Activated T-cell treated with anti-CD3 and anti-CD28 coated beads, Interleukin-2, amount 50 U/mL, for 4 hours (primary cell): ENCODE measurements around the gene VAV2. TPM values are rescaled to one million over a fixed set of nuclear protein-coding genes. Genes with fewer than 3 reads are reported as not detected.

Experiments
- ATAC-seq, 2 donors: fragments of 200-7000 bp; cut with Tn5 transposase; one replicate each; pipeline ENCODE4 v1.10.0; 2021
- DNase-seq: peaks from one replicate; pipeline ENCODE4 v3.0.0-alpha.2; 2020
- H3K27me3 Mint-ChIP-seq: one replicate; pipeline ENCODE4 v1.8.0; 2021; ENCODE audit warnings: low read depth, mixed read lengths
- H3K36me3 Mint-ChIP-seq: one replicate; pipeline ENCODE4 v1.8.0; 2022; ENCODE audit warnings: mixed read lengths; ENCODE audit not compliant: insufficient read depth
- H3K4me1 Mint-ChIP-seq: one replicate; pipeline ENCODE4 v1.8.0; 2021; ENCODE audit warnings: low read depth, mixed read lengths
- H3K4me3 Mint-ChIP-seq: one replicate; pipeline ENCODE4 v1.8.0; 2021; ENCODE audit warnings: mild to moderate bottlenecking, moderate library complexity, mixed read lengths
- H3K9me3 Mint-ChIP-seq: one replicate; pipeline ENCODE4 v1.8.0; 2021; ENCODE audit warnings: mixed read lengths
- total RNA-seq, 3 donors: library from RNA; stranded (reverse); gene quantifications; one replicate each; pipeline ENCODE4 v1.2.1, GENCODE V29; 2021

VAV2 gene
- total RNA-seq, 3 donors from 2014 or later: 2.7 to 3.7 (median 3.2) TPM

DNA sequence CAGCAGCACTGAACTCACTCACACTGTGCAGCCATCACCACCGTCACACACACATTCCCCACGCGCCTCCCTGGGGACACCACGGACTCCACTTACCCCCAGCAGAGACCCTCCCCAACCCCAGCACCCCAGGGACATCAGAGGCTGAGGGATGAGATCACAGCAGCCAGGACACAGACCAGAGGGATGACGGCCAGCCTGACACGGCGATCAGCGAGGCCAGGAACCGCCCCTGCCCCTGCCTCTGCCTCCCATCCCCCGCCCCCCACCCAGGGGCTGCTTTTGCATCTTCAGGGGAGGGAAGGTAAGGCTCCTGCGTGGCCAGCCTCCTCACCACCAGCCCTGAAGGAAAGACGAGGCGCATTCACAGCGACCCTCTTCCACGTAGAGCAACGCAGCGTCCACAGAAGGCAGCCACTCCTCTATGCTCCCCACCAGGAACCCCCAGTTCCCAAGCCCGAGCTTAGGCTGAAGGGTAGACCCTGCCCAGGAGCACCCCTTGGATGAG lies 104.5 kb downstream of the VAV2 start:
- DNase-seq (no peak), ATAC-seq (no peak)
- Mint-ChIP-seq H3K4me1 (no peaks in the 10 kb centered on the region), H3K36me3 (no peaks in the 10 kb centered on the region), H3K27me3 (no peaks in the 10 kb centered on the region), H3K4me3 (no peak overlapping the region), H3K9me3 (no peaks in the 10 kb centered on the region)

DNA sequence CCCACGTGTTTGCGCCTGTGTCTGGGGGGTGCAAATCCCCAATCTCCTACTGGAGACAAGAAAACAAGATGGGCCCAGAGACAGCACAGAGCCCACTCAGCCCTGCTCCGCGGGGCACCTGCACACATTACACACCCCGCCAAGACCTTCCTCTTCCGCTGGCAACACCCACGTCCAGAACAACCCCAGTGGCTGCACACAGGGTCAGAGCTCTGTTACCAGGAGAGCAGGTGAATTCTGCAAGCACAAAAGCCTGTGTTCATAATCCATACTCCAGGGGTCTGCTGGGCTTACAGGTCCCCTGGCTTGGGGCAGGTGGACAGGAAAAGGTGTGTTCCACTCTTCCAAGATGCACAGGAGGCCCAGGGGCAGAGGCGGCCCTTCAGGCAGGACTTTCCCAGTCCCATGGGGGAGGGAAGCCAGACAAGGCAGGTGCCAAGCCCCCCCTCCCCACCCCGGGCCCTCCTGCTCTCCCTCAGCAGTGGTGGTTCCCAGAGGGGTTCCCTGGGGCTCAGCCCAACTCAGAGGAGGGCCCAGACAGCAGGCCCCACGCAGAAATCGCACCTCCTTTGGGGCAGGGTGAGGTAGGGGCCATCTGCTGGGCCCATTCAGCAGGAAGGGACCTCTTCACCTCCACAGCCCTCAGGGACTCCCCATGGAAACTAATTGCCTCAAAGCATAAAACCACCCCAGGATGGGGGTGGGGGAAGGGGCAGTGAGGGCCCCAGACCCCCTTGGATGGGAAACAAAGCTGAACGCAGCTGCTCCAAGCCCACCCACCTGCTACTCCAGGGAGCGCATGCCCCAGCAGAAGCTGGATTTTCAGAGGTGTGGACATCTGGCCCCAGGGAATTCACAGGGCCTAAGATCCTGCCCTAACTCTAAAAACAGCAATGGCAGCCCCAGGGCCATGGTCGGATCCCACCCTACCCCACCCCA lies 105.3 kb downstream of the VAV2 start:
- no peaks in the 10 kb centered on the region for H3K9me3 Mint-ChIP-seq
- ATAC-seq: no peak
- no peak for DNase-seq
- no peaks in the 10 kb centered on the region for H3K36me3 Mint-ChIP-seq
- H3K27me3 Mint-ChIP-seq: no peaks in the 10 kb centered on the region
- H3K4me3 Mint-ChIP-seq: no peak overlapping the region
- H3K4me1 Mint-ChIP-seq: no peaks in the 10 kb centered on the region

- ATAC-seq: no peak
- no peak for DNase-seq
- Mint-ChIP-seq H3K4me3 (no peak overlapping the region), H3K27me3 (no peaks in the 10 kb centered on the region), H3K4me1 (no peaks in the 10 kb centered on the region), H3K9me3 (no peaks in the 10 kb centered on the region), H3K36me3 (no peaks in the 10 kb centered on the region)
These were observed 107.0 kb downstream of the VAV2 start for GRCh38 chr9:133884907-133885744.

GRCh38 chr9:133882849-133883755 lies 109.0 kb downstream of the VAV2 start:
- no peak for DNase-seq
- Mint-ChIP-seq H3K4me1 (no peaks in the 10 kb centered on the region), H3K27me3 (no peaks in the 10 kb centered on the region), H3K9me3 (no peaks in the 10 kb centered on the region), H3K36me3 (no peaks in the 10 kb centered on the region), H3K4me3 (no peak overlapping the region)
- no peak for ATAC-seq

- no peaks in the 10 kb centered on the region for H3K36me3 Mint-ChIP-seq
- DNase-seq: no peak
- H3K27me3 Mint-ChIP-seq: no peaks in the 10 kb centered on the region
- no peaks in the 10 kb centered on the region for H3K9me3 Mint-ChIP-seq
- no peak for ATAC-seq
- no peaks in the 10 kb centered on the region for H3K4me1 Mint-ChIP-seq
- H3K4me3 Mint-ChIP-seq: no peak overlapping the region
These were observed 110.3 kb downstream of the VAV2 start for GRCh38 chr9:133881671-133882381.

GRCh38 chr9:133880851-133881661 lies 111.1 kb downstream of the VAV2 start:
- Mint-ChIP-seq H3K4me1 (no peaks in the 10 kb centered on the region), H3K9me3 (no peaks in the 10 kb centered on the region), H3K36me3 (no peaks in the 10 kb centered on the region), H3K4me3 (no peak overlapping the region), H3K27me3 (no peaks in the 10 kb centered on the region)
- no peak for DNase-seq
- ATAC-seq: no peak

- ATAC-seq (no peak), DNase-seq (no peak)
- Mint-ChIP-seq H3K4me1 (no peaks in the 10 kb centered on the region), H3K9me3 (no peaks in the 10 kb centered on the region), H3K27me3 (no peaks in the 10 kb centered on the region), H3K36me3 (no peaks in the 10 kb centered on the region), H3K4me3 (no peak overlapping the region)
These were observed 112.0 kb downstream of the VAV2 start for GRCh38 chr9:133880136-133880535.

GRCh38 chr9:133879615-133880014 lies 112.5 kb downstream of the VAV2 start:
- Mint-ChIP-seq H3K4me3 (no peak overlapping the region), H3K36me3 (no peaks in the 10 kb centered on the region), H3K4me1 (no peaks in the 10 kb centered on the region), H3K9me3 (no peaks in the 10 kb centered on the region), H3K27me3 (no peaks in the 10 kb centered on the region)
- DNase-seq: no peak
- ATAC-seq: no peak

DNA sequence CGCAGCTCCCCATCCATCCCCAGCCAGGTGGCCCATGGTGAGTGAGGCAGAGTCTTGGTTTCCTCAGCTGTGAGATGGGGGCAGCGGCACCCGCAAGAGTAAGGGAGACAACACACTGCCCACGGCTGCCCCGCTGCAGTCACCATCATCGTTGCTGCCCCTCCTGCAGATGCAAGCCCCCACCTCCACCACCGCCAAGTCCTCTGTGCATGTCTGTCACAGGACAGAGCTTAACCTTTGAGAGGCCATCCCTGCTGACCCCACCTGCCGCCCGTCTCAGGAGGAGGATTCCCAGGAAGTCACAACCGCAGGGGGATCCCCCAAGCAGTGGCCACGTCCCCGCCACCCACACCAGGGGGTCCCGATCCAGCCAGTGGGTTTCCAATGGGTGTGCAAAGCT lies 113.7 kb downstream of the VAV2 start:
- DNase-seq: no peak
- Mint-ChIP-seq H3K36me3 (no peaks in the 10 kb centered on the region), H3K4me3 (no peak overlapping the region), H3K9me3 (no peaks in the 10 kb centered on the region), H3K27me3 (no peaks in the 10 kb centered on the region), H3K4me1 (no peaks in the 10 kb centered on the region)
- no peak for ATAC-seq

DNA sequence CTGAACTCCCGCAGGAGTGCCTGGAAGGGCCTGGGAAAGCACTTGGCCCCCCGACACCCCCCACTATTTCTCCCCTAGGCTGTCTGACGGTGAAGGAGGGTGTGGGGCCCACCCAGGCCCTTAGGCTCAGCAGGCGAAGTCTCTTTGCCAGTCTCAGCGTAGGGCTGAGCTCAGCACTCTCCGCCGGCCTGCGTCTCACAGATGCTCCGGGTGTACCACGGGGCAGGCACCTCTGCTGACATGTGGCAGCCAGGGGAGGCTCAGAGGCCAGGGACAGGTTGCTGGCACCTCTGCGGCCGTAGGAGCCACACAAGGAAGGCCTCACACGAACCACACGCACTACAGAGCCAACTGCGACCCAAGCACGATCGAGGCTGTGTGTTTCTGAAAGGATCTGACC lies 114.2 kb downstream of the VAV2 start:
- Mint-ChIP-seq H3K4me3 (no peak overlapping the region), H3K36me3 (no peaks in the 10 kb centered on the region), H3K27me3 (no peaks in the 10 kb centered on the region), H3K9me3 (no peaks in the 10 kb centered on the region), H3K4me1 (no peaks in the 10 kb centered on the region)
- DNase-seq (no peak), ATAC-seq (no peak)

DNA sequence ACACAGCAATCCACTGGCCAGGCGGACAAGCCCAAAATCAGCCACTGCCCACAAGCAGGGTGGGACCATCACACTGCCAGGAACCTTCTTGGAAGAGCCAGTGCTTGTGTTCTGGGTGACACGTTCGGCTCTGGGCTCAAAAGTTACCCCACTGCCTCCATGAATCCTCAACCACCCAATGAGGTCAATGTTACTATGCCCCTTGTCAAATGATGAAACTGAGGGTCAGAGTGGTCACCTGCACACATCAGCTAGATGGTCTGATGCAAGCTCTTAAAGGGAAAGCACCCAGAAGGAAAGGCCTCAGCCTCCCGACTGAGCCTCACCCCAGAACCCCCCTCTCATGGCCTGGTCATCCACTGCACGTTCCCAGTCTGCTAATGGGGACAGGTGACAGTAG lies 114.8 kb downstream of the VAV2 start:
- Mint-ChIP-seq H3K9me3 (no peaks in the 10 kb centered on the region), H3K4me3 (no peak overlapping the region), H3K27me3 (no peaks in the 10 kb centered on the region), H3K4me1 (no peaks in the 10 kb centered on the region), H3K36me3 (no peaks in the 10 kb centered on the region)
- DNase-seq: no peak
- no peak for ATAC-seq

GRCh38 chr9:133876836-133877235 lies 115.3 kb downstream of the VAV2 start:
- Mint-ChIP-seq H3K4me1 (no peaks in the 10 kb centered on the region), H3K36me3 (no peaks in the 10 kb centered on the region), H3K27me3 (no peaks in the 10 kb centered on the region), H3K9me3 (no peaks in the 10 kb centered on the region), H3K4me3 (no peak overlapping the region)
- ATAC-seq (no peak), DNase-seq (no peak)

DNA sequence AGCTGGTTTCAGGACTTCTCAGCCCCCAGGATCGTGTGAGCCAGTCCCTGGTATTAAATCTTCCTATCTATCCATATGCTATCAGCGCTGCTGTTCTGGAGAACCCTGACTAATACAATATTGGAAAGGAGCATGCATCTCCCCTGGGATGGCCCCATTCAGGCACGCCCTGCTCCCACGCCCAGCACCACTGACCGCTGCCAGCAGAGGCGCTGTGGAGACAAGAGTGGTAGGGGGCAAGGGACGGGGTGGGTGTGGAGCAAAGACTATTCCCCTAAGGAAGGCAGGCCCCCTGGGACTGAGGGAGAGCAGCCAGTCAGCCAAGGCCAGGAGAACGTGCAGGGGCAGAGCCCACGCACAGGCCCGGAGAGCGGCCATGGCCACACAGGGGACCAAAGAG lies 116.0 kb downstream of the VAV2 start:
- Mint-ChIP-seq H3K9me3 (no peaks in the 10 kb centered on the region), H3K4me3 (no peak overlapping the region), H3K4me1 (no peaks in the 10 kb centered on the region), H3K36me3 (no peaks in the 10 kb centered on the region), H3K27me3 (no peaks in the 10 kb centered on the region)
- ATAC-seq: no peak
- no peak for DNase-seq
